Activated CD8-positive, alpha-beta memory T cell treated with anti-CD3 and anti-CD28 coated beads for 24 hours (primary cell): ENCODE data around the gene EIF4E2.
A peak's percentile ranks its signal among the peaks of the same experiment; 100 is the strongest.
"Not testable (repeated sequence)": the region's sequence is repeated elsewhere in the genome, so short reads cannot be mapped to it uniquely, and the experiment has no call there.

Experiments used
- DNase-seq: peaks from one replicate; pipeline ENCODE4 v3.0.0-alpha.2; 2020

The EIF4E2 gene

GRCh38 chr2:232522623-232523401, 27.7 kb upstream of the EIF4E2 start:
- DNase-seq: no peak

- DNase-seq: no peak
These were observed 27.1 kb upstream of the EIF4E2 start for GRCh38 chr2:232523402-232523681.

DNA sequence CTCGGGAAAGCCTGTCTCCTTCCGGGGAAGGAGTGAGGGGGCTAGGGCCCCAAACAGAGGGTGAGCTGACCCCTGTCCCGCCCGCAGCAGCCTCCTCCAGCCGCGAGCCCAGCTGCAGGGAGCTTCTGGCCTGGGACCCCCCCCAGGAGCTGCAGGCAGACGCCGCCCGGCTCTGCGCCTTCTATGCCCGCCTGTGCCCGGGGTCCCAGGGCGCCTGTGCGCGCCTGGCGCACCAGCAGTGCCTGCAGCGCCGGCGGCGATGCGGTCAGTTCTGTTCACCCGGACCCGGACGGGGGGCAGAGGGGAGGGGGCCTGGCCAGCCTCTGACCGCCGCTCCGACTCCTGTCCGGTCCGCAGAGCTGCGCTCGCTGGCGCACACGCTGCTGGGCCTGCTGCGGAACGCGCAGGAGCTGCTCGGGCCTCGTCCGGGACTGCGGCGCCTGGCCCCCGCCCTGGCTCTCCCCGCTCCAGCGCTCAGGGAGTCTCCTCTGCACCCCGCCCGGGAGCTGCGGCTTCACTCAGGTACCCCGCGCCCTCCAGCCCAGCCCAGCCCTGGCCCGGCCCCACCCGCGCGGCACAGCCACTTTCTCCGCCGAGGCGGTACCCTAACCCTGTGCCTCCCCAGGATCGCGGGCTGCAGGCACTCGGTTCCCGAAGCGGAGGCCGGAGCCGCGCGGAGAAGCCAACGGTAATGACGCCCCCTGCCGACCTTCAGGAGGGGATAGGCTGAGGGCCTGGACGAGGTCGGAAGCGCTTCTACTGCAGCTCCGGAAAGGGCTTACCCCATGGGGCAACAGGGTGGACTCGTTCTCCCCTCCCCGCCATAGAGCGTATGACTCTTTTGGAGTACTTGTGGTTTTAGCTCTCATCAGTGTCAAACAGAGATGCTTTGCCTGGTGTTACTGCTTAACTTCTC, 26.5 kb upstream of the EIF4E2 start:
- DNase-seq: peak; percentile 75

DNA sequence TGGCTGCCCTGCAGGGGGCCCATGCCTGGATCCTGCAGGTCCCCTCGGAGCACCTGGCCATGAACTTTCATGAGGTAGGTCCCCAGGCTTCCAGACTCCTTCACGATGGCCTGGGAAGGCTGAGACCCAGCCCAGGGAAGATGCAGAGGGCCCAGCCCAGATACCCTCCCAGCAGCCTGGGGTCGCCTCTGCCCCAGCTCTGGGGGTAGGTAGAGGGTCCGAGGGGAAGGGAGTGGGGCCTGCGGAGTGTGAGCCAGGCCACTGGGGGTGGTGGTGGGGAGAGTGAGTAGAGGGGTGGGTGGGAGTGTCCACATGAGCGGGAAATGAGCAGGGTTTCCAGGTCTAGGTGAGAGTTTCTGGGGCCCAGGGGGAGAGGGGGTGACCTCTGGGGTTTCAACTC, 25.7 kb upstream of the EIF4E2 start:
- DNase-seq: no peak

DNA sequence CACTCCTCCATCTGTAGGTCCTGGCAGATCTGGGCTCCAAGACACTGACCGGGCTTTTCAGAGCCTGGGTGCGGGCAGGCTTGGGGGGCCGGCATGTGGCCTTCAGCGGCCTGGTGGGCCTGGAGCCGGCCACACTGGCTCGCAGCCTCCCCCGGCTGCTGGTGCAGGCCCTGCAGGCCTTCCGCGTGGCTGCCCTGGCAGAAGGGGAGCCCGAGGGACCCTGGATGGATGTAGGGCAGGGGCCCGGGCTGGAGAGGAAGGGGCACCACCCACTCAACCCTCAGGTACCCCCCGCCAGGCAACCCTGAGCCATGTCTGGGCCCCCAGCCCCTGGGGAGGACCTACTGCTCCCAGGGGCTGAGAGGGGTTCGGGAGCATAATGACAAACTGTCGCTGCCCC, 25.3 kb upstream of the EIF4E2 start:
- no peak for DNase-seq

- DNase-seq: no peak
These were observed 24.6 kb upstream of the EIF4E2 start, which contains the start of gene CHRND for GRCh38 chr2:232525791-232526371. CHRND (plus strand) TSS chr2:232526160; CDS start chr2:232526216, 56 bp downstream.

- DNase-seq: no peak
These were observed 24.0 kb upstream of the EIF4E2 start for GRCh38 chr2:232526372-232526941.

GRCh38 chr2:232527905-232528470, 22.5 kb upstream of the EIF4E2 start:
- DNase-seq: no peak

- DNase-seq: no peak
These were observed 21.6 kb upstream of the EIF4E2 start for GRCh38 chr2:232528746-232529460.

GRCh38 chr2:232529806-232530547, 20.5 kb upstream of the EIF4E2 start:
- no peak for DNase-seq

GRCh38 chr2:232530626-232531260, 19.7 kb upstream of the EIF4E2 start:
- no peak for DNase-seq

GRCh38 chr2:232532419-232532818, 18.1 kb upstream of the EIF4E2 start:
- DNase-seq: no peak

DNA sequence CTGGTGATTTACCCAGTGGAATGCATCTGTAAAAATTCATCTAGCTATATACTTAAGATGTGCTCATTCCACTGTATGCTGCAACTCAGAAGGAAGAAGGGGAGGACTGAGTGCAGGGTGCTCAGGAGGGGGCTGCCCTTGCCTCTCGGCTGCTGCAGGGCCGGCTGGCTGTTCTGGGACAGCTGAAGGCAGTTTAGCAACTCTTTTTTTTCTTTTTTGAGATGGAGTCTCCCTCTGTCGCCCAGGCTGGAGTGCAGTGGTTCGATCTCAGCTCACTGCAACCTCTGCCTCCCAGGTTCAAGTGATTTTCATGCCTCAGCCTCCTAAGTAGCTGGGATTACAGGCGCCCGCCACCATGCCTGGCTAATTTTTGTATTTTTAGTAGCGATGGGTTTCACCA, 17.7 kb upstream of the EIF4E2 start:
- DNase-seq: not testable (repeated sequence)

GRCh38 chr2:232533944-232534710, 16.4 kb upstream of the EIF4E2 start:
- DNase-seq: no peak

- no peak for DNase-seq
These were observed 15.4 kb upstream of the EIF4E2 start for GRCh38 chr2:232534940-232535651.

DNA sequence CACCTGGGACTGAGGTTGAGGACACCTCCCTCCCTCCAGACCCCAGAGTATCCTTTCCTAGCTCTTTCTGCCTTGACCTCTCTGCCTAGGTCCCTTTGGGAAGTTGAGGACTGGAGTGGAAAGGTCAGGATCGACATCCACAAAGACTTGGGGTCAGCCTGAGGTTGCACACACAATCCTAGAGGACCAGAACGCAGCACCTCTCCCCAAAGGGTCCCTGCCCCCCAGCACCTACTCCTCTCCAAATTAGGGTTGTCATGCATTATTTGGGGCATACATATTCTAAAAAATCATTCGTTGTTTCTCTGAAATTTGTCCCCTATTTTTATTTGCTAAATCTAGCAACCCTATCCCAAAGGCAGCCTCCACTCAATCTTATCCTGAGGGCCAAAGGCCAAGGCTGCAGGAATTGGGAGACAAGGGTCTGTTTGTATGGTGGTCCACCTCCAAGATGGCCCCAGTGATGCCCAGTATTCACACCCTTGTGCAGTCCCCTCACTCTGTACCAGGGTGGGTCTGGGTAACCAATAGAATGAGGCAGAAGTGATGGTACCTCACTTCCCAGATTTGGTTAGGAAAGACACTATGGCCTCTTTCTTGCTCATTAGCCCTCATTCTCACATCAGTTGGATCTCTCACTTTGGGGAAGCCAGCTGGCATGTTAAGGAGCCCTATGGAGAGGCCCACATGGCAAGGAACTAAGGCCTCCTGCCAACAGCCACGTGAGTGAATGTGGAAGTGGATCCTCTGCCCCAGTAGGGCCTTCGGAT, 14.5 kb upstream of the EIF4E2 start:
- no peak for DNase-seq

- no peak for DNase-seq
These were observed 13.4 kb upstream of the EIF4E2 start for GRCh38 chr2:232537079-232537478.

- no peak for DNase-seq
These were observed 13.0 kb upstream of the EIF4E2 start for GRCh38 chr2:232537499-232537898.

DNA sequence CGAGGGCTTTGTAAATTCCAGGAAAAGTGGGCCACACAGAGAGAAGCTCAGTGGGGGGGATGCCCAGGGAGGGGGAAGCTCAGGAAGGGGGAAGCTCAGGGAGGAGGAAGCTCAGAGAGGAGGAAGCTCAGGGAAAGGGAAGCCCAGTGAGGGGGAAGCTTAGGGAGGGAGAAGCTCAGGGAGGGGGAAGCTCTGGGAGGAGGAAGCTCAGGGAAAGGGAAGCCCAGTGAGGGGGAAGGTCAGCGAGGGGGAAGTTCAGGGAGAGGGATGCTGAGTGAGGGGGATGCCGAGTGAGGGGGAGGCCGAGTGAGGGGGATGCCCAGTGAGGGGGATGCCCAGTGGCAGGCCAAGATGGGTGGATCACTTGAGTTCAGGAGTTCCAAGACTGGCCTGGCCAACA, 11.8 kb upstream of the EIF4E2 start:
- DNase-seq: no peak
